GM12891 (cell line): ENCODE measurements around the gene CCNO.

Source experiments
- DNase-seq: peaks from one replicate; pipeline ENCODE4 v3.0.0; 2011; ENCODE audit warnings: low spot score; ENCODE audit not compliant: insufficient read length
- FAIRE-seq: peaks from 2 replicates; lab custom pipeline; 2011; peaks lifted over from hg19 to GRCh38; lab: Jason Lieb, UNC
- PAX5 ChIP-seq: IDR thresholded peaks from 2 replicates; pipeline ENCODE4 v1.6.1; 2011; ENCODE audit warnings: low read length, moderate library complexity, mild to moderate bottlenecking; ENCODE audit not compliant: insufficient read depth, severe bottlenecking
- POLR2A ChIP-seq: IDR thresholded peaks from 2 replicates; pipeline ENCODE4 v1.6.1; 2011; ENCODE audit warnings: low read depth, low read length, control low read depth
- POLR2AphosphoS5 ChIP-seq: IDR thresholded peaks from 2 replicates; pipeline ENCODE4 v1.6.1; 2011; ENCODE audit warnings: low read depth, low read length, control low read depth
- POU2F2 ChIP-seq: IDR thresholded peaks from 2 replicates; pipeline ENCODE4 v1.6.1; 2011; ENCODE audit warnings: low read depth, mild to moderate bottlenecking, control low read depth, low read length, moderate library complexity
- SPI1 ChIP-seq: IDR thresholded peaks from 2 replicates; pipeline ENCODE4 v1.6.1; 2011; ENCODE audit warnings: low read depth, low read length, control low read depth
- TAF1 ChIP-seq: IDR thresholded peaks from 2 replicates; pipeline ENCODE4 v1.6.1; 2011; ENCODE audit warnings: low read depth, low read length, control low read depth

The CCNO gene

GRCh38 chr5:55232271-55232984 lies 980 bp downstream of the CCNO start:
- FAIRE-seq = no peak
- peak; percentile 20 for DNase-seq
- TF ChIP-seq POLR2AphosphoS5 (no peak), POU2F2 (no peak), TAF1 (no peak), PAX5 (no peak), POLR2A (no peak), SPI1 (no peak)

GRCh38 chr5:55231919-55232270 lies 1.5 kb downstream of the CCNO start:
- DNase-seq (no peak), FAIRE-seq (no peak)
- TF ChIP-seq TAF1 = no peak
- TF ChIP-seq POLR2AphosphoS5 = no peak
- TF ChIP-seq POLR2A = no peak
- TF ChIP-seq POU2F2 = no peak
- no peak for TF ChIP-seq SPI1
- TF ChIP-seq PAX5 = no peak

DNA sequence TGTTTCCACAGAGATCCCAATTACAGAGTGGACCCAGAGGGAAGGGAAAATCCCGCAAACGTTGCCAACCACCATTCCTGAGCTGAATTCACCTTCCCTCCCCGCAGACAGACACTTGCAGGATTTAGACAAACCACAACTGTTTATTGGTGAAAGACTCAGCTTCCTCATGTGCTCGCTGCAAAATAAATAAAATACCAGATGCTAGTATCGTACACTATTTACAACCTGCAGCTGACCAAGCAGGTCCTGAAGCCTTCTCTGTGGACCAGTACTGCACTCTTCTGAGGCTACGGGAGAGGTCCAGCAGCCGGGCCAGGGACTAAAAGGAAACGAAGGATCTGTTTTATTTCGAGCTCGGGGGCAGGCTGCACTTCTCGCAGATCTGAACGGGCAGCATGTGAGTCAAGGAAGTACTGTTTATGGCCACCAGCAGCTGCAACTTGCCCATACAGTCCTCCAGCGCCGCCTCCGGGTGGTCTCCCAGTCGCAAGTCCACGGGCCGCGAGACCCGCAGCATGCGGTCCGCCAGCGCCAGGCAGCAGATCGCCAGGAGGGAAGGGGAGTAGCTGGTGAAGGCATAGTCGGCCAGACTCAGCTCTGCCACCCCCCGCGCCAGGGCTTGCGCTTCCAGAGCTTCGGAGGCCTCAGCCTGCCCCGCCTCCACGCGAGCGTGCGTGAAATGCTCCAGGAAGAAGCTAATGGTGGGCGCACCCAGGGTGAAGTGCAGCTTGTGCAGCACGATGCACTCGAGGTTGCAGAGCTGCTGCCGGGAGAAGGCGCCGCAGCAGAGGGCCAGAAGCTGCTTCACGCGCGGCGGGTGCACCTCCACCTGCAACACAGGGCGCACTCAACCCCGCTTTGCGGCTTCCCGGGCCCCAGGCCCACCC lies 2.1 kb downstream of the CCNO start:
- DNase-seq = peak; percentile 14
- no peak for FAIRE-seq

DNA sequence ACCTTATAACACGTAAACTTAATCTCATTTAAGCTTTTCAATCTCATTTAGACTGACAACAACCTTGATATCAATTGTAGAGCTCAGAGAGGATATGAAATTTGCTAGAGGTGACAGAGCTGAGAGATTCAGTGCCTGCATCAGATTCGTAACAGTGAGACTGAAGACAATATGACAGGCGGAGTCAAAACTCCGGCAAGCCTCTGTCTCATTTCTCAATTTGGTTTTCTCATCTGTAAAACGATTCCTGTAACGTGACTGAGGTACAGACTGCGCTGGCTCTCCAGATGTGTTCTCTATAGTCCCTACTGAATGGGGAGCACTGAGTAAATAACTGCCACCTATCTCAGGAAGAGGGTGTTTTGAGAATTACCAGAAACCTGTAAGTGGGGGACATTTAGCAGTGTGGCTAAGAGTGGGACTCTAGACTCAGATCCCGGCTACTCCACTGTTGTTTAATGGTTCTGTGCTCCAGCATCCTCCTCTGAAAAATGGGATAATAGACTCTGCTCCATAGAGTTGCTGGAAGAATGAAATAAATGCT lies 3.2 kb downstream of the CCNO start:
- FAIRE-seq = no peak
- TF ChIP-seq POLR2AphosphoS5 (no peak), SPI1 (no peak), TAF1 (no peak), PAX5 (no peak), POU2F2 (no peak), POLR2A (no peak)

More for the DNA sequence above, 2.1 kb downstream of the CCNO start:
- TF ChIP-seq POLR2A (no peak), POLR2AphosphoS5 (no peak), PAX5 (no peak), TAF1 (no peak), SPI1 (no peak), POU2F2 (no peak)

DNA sequence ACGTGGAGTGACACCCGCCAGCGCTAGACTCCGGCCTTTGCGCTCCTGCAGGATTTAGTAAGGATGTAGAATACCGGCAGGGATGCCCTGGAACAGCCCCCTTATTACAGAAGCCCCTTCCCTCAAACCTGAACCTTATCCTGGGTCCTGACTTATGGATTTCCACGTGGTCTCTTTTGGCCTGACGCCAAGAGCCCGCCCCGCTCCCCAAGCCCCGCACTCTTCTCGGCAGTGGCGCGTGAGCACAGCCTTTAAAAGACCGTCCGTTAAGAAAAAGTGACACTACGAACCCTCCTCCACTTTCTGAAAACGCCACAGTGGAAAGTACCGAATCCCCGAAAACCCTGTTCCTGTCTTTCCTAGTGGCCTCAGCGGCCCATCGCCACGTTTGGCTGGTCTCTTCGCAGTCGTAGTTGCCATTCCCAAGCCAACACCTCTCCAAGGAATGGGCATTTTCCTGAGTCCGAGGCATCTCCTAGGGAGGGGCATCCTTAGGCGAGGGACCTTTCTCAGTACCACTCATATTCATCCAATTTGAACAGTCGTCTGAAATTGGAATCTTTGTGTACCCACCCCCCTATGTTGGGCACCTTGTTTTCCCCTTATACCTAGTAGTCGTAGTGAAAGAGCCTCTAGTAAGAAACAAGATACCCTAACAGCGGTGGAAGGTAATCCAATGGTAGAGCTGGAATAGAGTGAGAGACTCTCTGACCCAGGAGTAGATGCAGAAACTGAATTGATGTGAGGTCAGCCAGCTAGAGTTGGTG lies 5.6 kb downstream of the CCNO start:
- TF ChIP-seq POLR2A (no peak), SPI1 (no peak), POU2F2 (no peak), TAF1 (no peak), POLR2AphosphoS5 (no peak), PAX5 (no peak)
- DNase-seq (peak; percentile 10), FAIRE-seq (no peak)

More for the DNA sequence above, 3.2 kb downstream of the CCNO start:
- DNase-seq = no peak

- DNase-seq (peak; percentile 70), FAIRE-seq (no peak)
- TF ChIP-seq TAF1 = no peak
- TF ChIP-seq POLR2A = no peak
- TF ChIP-seq SPI1 = no peak
- TF ChIP-seq PAX5 = no peak
- no peak for TF ChIP-seq POLR2AphosphoS5
- no peak for TF ChIP-seq POU2F2
Observed at GRCh38 chr5:55226934-55227663, 6.3 kb downstream of the CCNO start, which contains the start of gene MCIDAS. TSS of gene MCIDAS (minus strand) at chr5:55227315. CDS start at chr5:55227138, 177 bp downstream.

GRCh38 chr5:55226027-55226933 lies 7.1 kb downstream of the CCNO start:
- DNase-seq (peak; percentile 71), FAIRE-seq (peak; percentile 87)
- no peak for TF ChIP-seq TAF1
- no peak for TF ChIP-seq POU2F2
- no peak for TF ChIP-seq POLR2A
- TF ChIP-seq PAX5 = no peak
- no peak for TF ChIP-seq SPI1
- TF ChIP-seq POLR2AphosphoS5 = no peak

GRCh38 chr5:55225346-55225745 lies 8.1 kb downstream of the CCNO start:
- no peak for TF ChIP-seq POLR2A
- no peak for TF ChIP-seq TAF1
- no peak for TF ChIP-seq POLR2AphosphoS5
- no peak for TF ChIP-seq POU2F2
- TF ChIP-seq SPI1 = no peak
- no peak for TF ChIP-seq PAX5
- FAIRE-seq = no peak
- no peak for DNase-seq
